ENCODE data around the gene CHRM5. TPM values are rescaled to one million over a fixed set of nuclear protein-coding genes. Genes with fewer than 3 reads are reported as not detected.

The CHRM5 gene
- total RNA-seq, 1 donor from 2014 or later, result not detected

- no peaks in the 10 kb centered on the region for H3K36me3 Mint-ChIP-seq (ENCODE audit: low read depth)
- H3K4me3 Mint-ChIP-seq (ENCODE audit: unreplicated experiment), result no peak overlapping the region
- no peaks in the 10 kb centered on the region for H3K9me3 Mint-ChIP-seq (ENCODE audit: low read depth)
- TF ChIP-seq CTCF (IDR thresholded peaks at IDR 0.05), result no peak
- no peak overlapping the region for H3K27ac Mint-ChIP-seq (ENCODE audit: unreplicated experiment)
- DNase-seq (ENCODE audit: low spot score), result no peak
- peaks cover 5% of the 10 kb centered on the region for H3K4me1 Mint-ChIP-seq (ENCODE audit: low read depth)
- H3K27me3 Mint-ChIP-seq (ENCODE audit: low read depth), result no peaks in the 10 kb centered on the region
Measured at GRCh38 chr15:34065941-34066340, 97.6 kb downstream of the CHRM5 start.

GRCh38 chr15:34070003-34070402 is 101.7 kb downstream of the CHRM5 start:
- no peaks in the 10 kb centered on the region for H3K36me3 Mint-ChIP-seq (ENCODE audit: low read depth)
- H3K9me3 Mint-ChIP-seq (ENCODE audit: low read depth), result no peaks in the 10 kb centered on the region
- H3K27ac Mint-ChIP-seq (ENCODE audit: unreplicated experiment), result no peak overlapping the region
- TF ChIP-seq CTCF (IDR thresholded peaks at IDR 0.05), result no peak
- no peak for DNase-seq (ENCODE audit: low spot score)
- H3K4me1 Mint-ChIP-seq (ENCODE audit: low read depth), result no peaks in the 10 kb centered on the region
- no peak overlapping the region for H3K4me3 Mint-ChIP-seq (ENCODE audit: unreplicated experiment)
- no peaks in the 10 kb centered on the region for H3K27me3 Mint-ChIP-seq (ENCODE audit: low read depth)

- Mint-ChIP-seq H3K27me3 (ENCODE audit: low read depth) (no peaks in the 10 kb centered on the region), H3K4me3 (ENCODE audit: unreplicated experiment) (no peak overlapping the region), H3K36me3 (ENCODE audit: low read depth) (no peaks in the 10 kb centered on the region), H3K4me1 (ENCODE audit: low read depth) (no peaks in the 10 kb centered on the region), H3K27ac (ENCODE audit: unreplicated experiment) (no peak overlapping the region), H3K9me3 (ENCODE audit: low read depth) (no peaks in the 10 kb centered on the region)
- TF ChIP-seq CTCF (IDR thresholded peaks at IDR 0.05), result no peak
- no peak for DNase-seq (ENCODE audit: low spot score)
Measured at GRCh38 chr15:34076785-34077184, 108.5 kb downstream of the CHRM5 start.

- no peak for TF ChIP-seq CTCF (IDR thresholded peaks at IDR 0.05)
- no peaks in the 10 kb centered on the region for H3K9me3 Mint-ChIP-seq (ENCODE audit: low read depth)
- H3K4me1 Mint-ChIP-seq (ENCODE audit: low read depth), result no peaks in the 10 kb centered on the region
- no peak for DNase-seq (ENCODE audit: low spot score)
- no peak overlapping the region for H3K27ac Mint-ChIP-seq (ENCODE audit: unreplicated experiment)
- H3K36me3 Mint-ChIP-seq (ENCODE audit: low read depth), result peaks cover 4% of the 10 kb centered on the region
- H3K4me3 Mint-ChIP-seq (ENCODE audit: unreplicated experiment), result no peak overlapping the region
- H3K27me3 Mint-ChIP-seq (ENCODE audit: low read depth), result no peaks in the 10 kb centered on the region
Measured at GRCh38 chr15:34078900-34079299, 110.6 kb downstream of the CHRM5 start.

GRCh38 chr15:34079904-34080303 is 111.6 kb downstream of the CHRM5 start:
- no peak for DNase-seq (ENCODE audit: low spot score)
- no peaks in the 10 kb centered on the region for H3K27me3 Mint-ChIP-seq (ENCODE audit: low read depth)
- no peaks in the 10 kb centered on the region for H3K4me1 Mint-ChIP-seq (ENCODE audit: low read depth)
- H3K27ac Mint-ChIP-seq (ENCODE audit: unreplicated experiment), result no peak overlapping the region
- no peak overlapping the region for H3K4me3 Mint-ChIP-seq (ENCODE audit: unreplicated experiment)
- no peaks in the 10 kb centered on the region for H3K9me3 Mint-ChIP-seq (ENCODE audit: low read depth)
- peaks cover 7% of the 10 kb centered on the region for H3K36me3 Mint-ChIP-seq (ENCODE audit: low read depth)
- TF ChIP-seq CTCF (IDR thresholded peaks at IDR 0.05), result no peak

Measured in chondrocyte (in vitro differentiated cells).